CD14-positive monocyte (primary cell): ENCODE results near the gene ATP11A. TPM values are rescaled to one million over a fixed set of nuclear protein-coding genes. Genes with fewer than 3 reads are reported as not detected.
"Not testable (repeated sequence)": the region's sequence is repeated elsewhere in the genome, so short reads cannot be mapped to it uniquely, and the experiment has no call there.

Source experiments
- DNase-seq, 3 donors: peaks; one replicate each; pipeline ENCODE4 v3.0.0-alpha.2; 2011 to 2022
- H2AFZ ChIP-seq: 2 replicates; pipeline ENCODE4 v1.6.0; 2012; ENCODE audit warnings: mild to moderate bottlenecking, low read depth, low read length, inconsistent platforms; ENCODE audit not compliant: insufficient read depth, poor library complexity, severe bottlenecking
- H3K27ac ChIP-seq, 2 donors: 1 replicate in 1 of 2; 2 replicates in 1 of 2; pipeline ENCODE4 v1.5.1; 2012 to 2013; ENCODE audit warnings: low read length in 2 of 2, control low read depth in 1 of 2, inconsistent platforms in 1 of 2, low read depth in 1 of 2, mild to moderate bottlenecking in 1 of 2
- H3K27me3 ChIP-seq, 2 donors: one replicate each; pipeline versions ENCODE4 v1.6.0 to v1.6.1; 2011 to 2013; ENCODE audit warnings: low read length in 2 of 2; ENCODE audit not compliant: control insufficient read depth in 2 of 2, insufficient read depth in 2 of 2
- H3K36me3 ChIP-seq, 2 donors: replicated peaks in 1 of 2; 1 replicate in 1 of 2; 2 replicates in 1 of 2; pipeline versions ENCODE4 v1.5.1 to v1.6.1; 2012 to 2013; ENCODE audit warnings: low read length in 2 of 2, control low read depth in 1 of 2, inconsistent platforms in 1 of 2, mild to moderate bottlenecking in 1 of 2; ENCODE audit not compliant: insufficient read depth in 2 of 2, control insufficient read depth in 1 of 2
- H3K4me1 ChIP-seq, 2 donors: 1 replicate in 1 of 2; 2 replicates in 1 of 2; pipeline versions ENCODE4 v1.5.1 to v1.6.1; 2012 to 2013; ENCODE audit warnings: low read length in 2 of 2, control low read depth in 1 of 2, inconsistent platforms in 1 of 2, mild to moderate bottlenecking in 1 of 2, moderate library complexity in 1 of 2; ENCODE audit not compliant: insufficient read depth in 2 of 2, control insufficient read depth in 1 of 2
- H3K4me2 ChIP-seq: replicated peaks from 2 replicates; pipeline ENCODE3; 2012; ENCODE audit warnings: low read length, moderate library complexity, mild to moderate bottlenecking; ENCODE audit not compliant: poor library complexity, severe bottlenecking; ENCODE audit errors: extremely low read depth
- H3K4me3 ChIP-seq, 3 experiments: fragments of 200-600 bp in 1 of 3; sonication (generic) in 1 of 3; replicated peaks in 1 of 3; 1 replicate in 2 of 3; 2 replicates in 1 of 3; pipeline ENCODE4 v1.5.1; 2011 to 2013; ENCODE audit warnings: low read length in 3 of 3, mild to moderate bottlenecking in 3 of 3, control low read depth in 2 of 3, low read depth in 2 of 3, inconsistent platforms in 1 of 3, moderate library complexity in 1 of 3
- H3K79me2 ChIP-seq: 2 replicates; pipeline ENCODE4 v1.6.0; 2012; ENCODE audit warnings: mild to moderate bottlenecking, control low read depth, inconsistent platforms, low read length, moderate library complexity; ENCODE audit not compliant: insufficient read depth
- H3K9ac ChIP-seq: 2 replicates; pipeline ENCODE4 v1.6.0; 2017; ENCODE audit warnings: low read length, mild to moderate bottlenecking; ENCODE audit not compliant: insufficient read depth, poor library complexity, severe bottlenecking
- H3K9me3 ChIP-seq, 2 donors: replicated peaks in 1 of 2; 1 replicate in 1 of 2; 2 replicates in 1 of 2; pipeline versions ENCODE4 v1.5.1 to v1.6.1; 2012 to 2013; ENCODE audit warnings: low read length in 2 of 2, control low read depth in 1 of 2; ENCODE audit not compliant: control insufficient read depth in 1 of 2, insufficient read depth in 1 of 2
- H4K20me1 ChIP-seq: 2 replicates; pipeline ENCODE4 v1.6.0; 2012; ENCODE audit warnings: mild to moderate bottlenecking, low read length, control low read depth, moderate library complexity; ENCODE audit not compliant: insufficient read depth
- H3K27ac Mint-ChIP-seq, 7 donors: one replicate each; pipeline ENCODE4 v1.8.0; 2020; ENCODE audit warnings: mild to moderate bottlenecking in 7 of 7, mixed read lengths in 7 of 7, moderate library complexity in 6 of 7, inconsistent platforms in 2 of 7
- H3K27me3 Mint-ChIP-seq, 3 donors: one replicate each; pipeline ENCODE4 v1.8.0; 2021 to 2022; ENCODE audit warnings: low read depth in 3 of 3, mild to moderate bottlenecking in 3 of 3, mixed read lengths in 3 of 3, moderate library complexity in 3 of 3, inconsistent platforms in 1 of 3
- H3K36me3 Mint-ChIP-seq, 2 donors: one replicate each; pipeline ENCODE4 v1.8.0; 2020; ENCODE audit warnings: mixed read lengths in 2 of 2, inconsistent platforms in 1 of 2, mild to moderate bottlenecking in 1 of 2
- H3K4me1 Mint-ChIP-seq: one replicate; pipeline ENCODE4 v1.8.0; 2020; ENCODE audit warnings: mild to moderate bottlenecking, mixed read lengths
- H3K4me3 Mint-ChIP-seq, 2 donors: one replicate each; pipeline ENCODE4 v1.8.0; 2020; ENCODE audit warnings: mild to moderate bottlenecking in 2 of 2, mixed read lengths in 2 of 2, moderate library complexity in 1 of 2
- H3K9me3 Mint-ChIP-seq, 7 donors: one replicate each; pipeline ENCODE4 v1.8.0; 2020 to 2022; ENCODE audit warnings: mixed read lengths in 7 of 7, mild to moderate bottlenecking in 6 of 7, moderate library complexity in 6 of 7, inconsistent platforms in 2 of 7
- WGBS: methylation state at CpG from one replicate; pipeline ENCODE4 v1.1.5; 2013; ENCODE audit warnings: missing lambda C conversion rate; ENCODE audit not compliant: insufficient coverage; 5-methylcytosine and 5-hydroxymethylcytosine counted together
- intact Hi-C, 2 donors: fragments of 100-400 bp; cut with micrococcal nuclease; formaldehyde crosslinking; loops; one replicate each; pipeline versions ENCODE4 v1.15.0 to v1.15.1; 2023
- polyA plus RNA-seq, 3 donors: library from polyadenylated mRNA; depleted of rRNA in 1 of 3; unstranded in 2 of 3; stranded (reverse) in 1 of 3; fragments of 300-500 nt in 2 of 3; fragments of >200 nt in 1 of 3; fragmentation: Illumina TruSeq in 2 of 3; gene quantifications; 1 replicate in 2 of 3; 2 replicates in 1 of 3; pipeline ENCODE4 v1.2.3, GENCODE V29; 2012 to 2021
- TF ChIP-seq, protein P1 (sequence below): fragments of 200-600 bp; IDR thresholded peaks from one replicate; pipeline ENCODE4 v1.8.0; 2022; ENCODE audit warnings: antibody characterized with exemption, mild to moderate bottlenecking

ATP11A gene
- polyA plus RNA-seq, 3 donors, result 7.2 to 45.4 (median 7.6) TPM

DNA sequence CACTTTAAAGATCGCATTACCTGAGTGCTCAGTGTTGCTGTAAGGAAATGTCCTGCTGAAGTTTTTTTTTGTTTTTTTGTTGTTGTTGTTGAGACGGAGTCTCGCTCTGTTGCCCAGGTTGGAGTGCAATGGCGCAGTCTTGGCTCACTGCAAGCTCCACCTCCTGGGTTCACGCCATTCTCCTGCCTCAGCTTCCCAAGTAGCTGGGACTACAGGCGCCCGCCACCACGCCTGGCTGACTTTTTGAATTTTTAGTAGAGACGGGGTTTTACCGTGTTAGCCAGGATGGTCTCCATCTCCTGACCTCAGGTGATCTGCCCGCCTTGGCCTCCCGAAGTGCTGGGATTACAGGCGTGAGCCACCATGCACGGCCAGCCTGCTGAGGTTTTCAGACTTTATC, 175.6 kb downstream of the ATP11A start:
- H3K9me3 ChIP-seq, intact Hi-C loops, H3K27me3 ChIP-seq, H2AFZ ChIP-seq, H3K27ac ChIP-seq, H3K4me1 Mint-ChIP-seq, H3K4me1 ChIP-seq, H3K4me3 Mint-ChIP-seq, H3K79me2 ChIP-seq, H3K27ac Mint-ChIP-seq, H3K9ac ChIP-seq, H3K4me2 ChIP-seq, H3K9me3 Mint-ChIP-seq, H3K4me3 ChIP-seq, DNase-seq, H3K27me3 Mint-ChIP-seq: not testable (repeated sequence)
- peaks cover 21% of the 10 kb centered on the region for H4K20me1 ChIP-seq
- 95% methylated on average over 12 of the region's 14 CpGs for WGBS
- H3K36me3 Mint-ChIP-seq, result peaks cover 66 to 97% of the 10 kb centered on the region in 2 donors
- H3K36me3 ChIP-seq, result peaks cover 76 to 87% of the 10 kb centered on the region in 2 donors

DNA sequence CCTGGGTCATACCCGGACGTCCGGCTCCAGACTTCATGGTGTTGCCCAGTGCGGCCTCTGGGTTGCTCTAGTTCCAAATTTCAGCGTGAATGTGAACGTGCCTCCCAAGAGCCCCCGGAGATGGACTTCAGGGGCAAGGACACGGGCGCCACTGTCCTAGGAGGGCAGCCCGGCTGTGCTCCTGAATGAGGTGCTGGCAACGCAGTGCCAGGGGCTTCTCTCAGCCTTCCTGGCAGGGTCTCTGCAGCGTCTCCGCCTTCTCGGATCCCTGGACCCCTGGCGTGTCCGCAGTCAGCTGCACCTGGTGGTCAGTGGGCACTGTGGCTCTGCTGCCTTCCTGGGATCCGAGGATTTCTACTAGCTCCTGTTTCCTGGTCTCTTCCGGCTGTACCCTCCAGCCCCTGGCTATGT, 177.5 kb downstream of the ATP11A start:
- H3K36me3 ChIP-seq, result peaks cover 78 to 87% of the 10 kb centered on the region in 2 donors
- TF ChIP-seq, protein P1, sequence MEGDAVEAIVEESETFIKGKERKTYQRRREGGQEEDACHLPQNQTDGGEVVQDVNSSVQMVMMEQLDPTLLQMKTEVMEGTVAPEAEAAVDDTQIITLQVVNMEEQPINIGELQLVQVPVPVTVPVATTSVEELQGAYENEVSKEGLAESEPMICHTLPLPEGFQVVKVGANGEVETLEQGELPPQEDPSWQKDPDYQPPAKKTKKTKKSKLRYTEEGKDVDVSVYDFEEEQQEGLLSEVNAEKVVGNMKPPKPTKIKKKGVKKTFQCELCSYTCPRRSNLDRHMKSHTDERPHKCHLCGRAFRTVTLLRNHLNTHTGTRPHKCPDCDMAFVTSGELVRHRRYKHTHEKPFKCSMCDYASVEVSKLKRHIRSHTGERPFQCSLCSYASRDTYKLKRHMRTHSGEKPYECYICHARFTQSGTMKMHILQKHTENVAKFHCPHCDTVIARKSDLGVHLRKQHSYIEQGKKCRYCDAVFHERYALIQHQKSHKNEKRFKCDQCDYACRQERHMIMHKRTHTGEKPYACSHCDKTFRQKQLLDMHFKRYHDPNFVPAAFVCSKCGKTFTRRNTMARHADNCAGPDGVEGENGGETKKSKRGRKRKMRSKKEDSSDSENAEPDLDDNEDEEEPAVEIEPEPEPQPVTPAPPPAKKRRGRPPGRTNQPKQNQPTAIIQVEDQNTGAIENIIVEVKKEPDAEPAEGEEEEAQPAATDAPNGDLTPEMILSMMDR, result no peak
- H3K4me3 Mint-ChIP-seq, result no peak overlapping the region

More for the DNA sequence above, 177.5 kb downstream of the ATP11A start:
- Histone ChIP-seq H3K4me1 (no peaks in the 10 kb centered on the region), H3K4me2 (no peak overlapping the region), H2AFZ (no peak overlapping the region), H4K20me1 (peaks cover 38% of the 10 kb centered on the region), H3K4me3 (no peak overlapping the region), H3K79me2 (no peaks in the 10 kb centered on the region), H3K9me3 (no peaks in the 10 kb centered on the region), H3K27me3 (peaks cover 0 to 9% of the 10 kb centered on the region in 2 donors), H3K9ac (no peak overlapping the region), H3K27ac (no peak overlapping the region)
- Mint-ChIP-seq H3K27ac (no peak overlapping the region), H3K36me3 (peaks cover 66 to 97% of the 10 kb centered on the region in 2 donors), H3K9me3 (peaks cover 0 to 5% (median 0%) of the 10 kb centered on the region in 7 donors), H3K27me3 (peaks cover 11 to 17% (median 14%) of the 10 kb centered on the region in 3 donors), H3K4me1 (no peaks in the 10 kb centered on the region)
- 98% methylated on average over 17 of the region's 18 CpGs for WGBS
- intact Hi-C loops, result no loop called here
- DNase-seq, result no peak
